A549 (cell line): ENCODE results near the gene OAS3.

Experiments
- EHMT2 ChIP-seq: fragments of 200-600 bp; sonication (generic); IDR thresholded peaks from 2 replicates; pipeline ENCODE4 v1.6.1; 2016; ENCODE audit warnings: antibody characterized with exemption, low read depth, mild to moderate bottlenecking, moderate library complexity
- JUNB ChIP-seq: fragments of >200 bp; sonication (Bioruptor Twin); formaldehyde crosslinking; IDR thresholded peaks from 2 replicates; pipeline ENCODE4 v1.6.1; 2016
- MAFK ChIP-seq: fragments of 450-650 bp; IDR thresholded peaks from 2 replicates; pipeline ENCODE4 v1.6.1; 2014; ENCODE audit not compliant: partially characterized antibody
- POLR2A ChIP-seq: IDR thresholded peaks from 2 replicates; pipeline ENCODE4 v1.6.1; 2012; ENCODE audit warnings: mild to moderate bottlenecking, low read length
- RFX5 ChIP-seq: fragments of 450-650 bp; IDR thresholded peaks from 2 replicates; pipeline ENCODE4 v1.7.1; 2014; ENCODE audit warnings: antibody characterized with exemption, mild to moderate bottlenecking, moderate library complexity
- RNF2 ChIP-seq: fragments of 200-600 bp; sonication (generic); IDR thresholded peaks from 2 replicates; pipeline ENCODE4 v1.6.1; 2016; ENCODE audit warnings: low read depth, mild to moderate bottlenecking, antibody characterized with exemption, moderate library complexity, borderline replicate concordance
- TF ChIP-seq, protein P1 (sequence below): IDR thresholded peaks from 2 replicates; pipeline ENCODE4 v1.6.1; 2012
- TF ChIP-seq, protein P2 (sequence below): fragments of >200 bp; sonication (Bioruptor Twin); formaldehyde crosslinking; IDR thresholded peaks from 3 replicates; pipeline ENCODE4 v1.5.1; 2016

DNA sequence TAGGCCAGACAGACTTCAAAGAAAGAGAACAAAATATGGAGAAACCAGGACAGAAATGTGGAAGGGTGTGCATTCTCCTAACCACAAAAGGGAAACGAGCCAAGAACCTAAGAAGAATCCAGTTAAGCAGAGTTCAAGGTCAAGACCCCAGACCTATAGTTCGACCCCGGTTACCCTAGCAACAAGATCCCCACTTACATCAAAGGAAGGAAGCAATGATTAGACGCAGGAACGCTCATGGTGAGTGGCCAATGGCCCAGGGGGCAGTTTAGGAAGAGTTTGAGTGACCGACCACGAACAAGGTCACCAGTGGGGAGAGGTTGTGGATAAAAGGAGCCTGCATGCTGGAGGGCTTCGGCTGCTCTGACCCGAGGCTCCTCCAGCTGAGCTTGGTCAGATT, 76.3 kb downstream of the OAS3 start:
- TF ChIP-seq JUNB (no peak), RFX5 (no peak), POLR2A (no peak), RNF2 (no peak), MAFK (no peak), EHMT2 (no peak)
- TF ChIP-seq, protein P1, sequence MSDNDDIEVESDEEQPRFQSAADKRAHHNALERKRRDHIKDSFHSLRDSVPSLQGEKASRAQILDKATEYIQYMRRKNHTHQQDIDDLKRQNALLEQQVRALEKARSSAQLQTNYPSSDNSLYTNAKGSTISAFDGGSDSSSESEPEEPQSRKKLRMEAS, result no peak
- TF ChIP-seq, protein P2, sequence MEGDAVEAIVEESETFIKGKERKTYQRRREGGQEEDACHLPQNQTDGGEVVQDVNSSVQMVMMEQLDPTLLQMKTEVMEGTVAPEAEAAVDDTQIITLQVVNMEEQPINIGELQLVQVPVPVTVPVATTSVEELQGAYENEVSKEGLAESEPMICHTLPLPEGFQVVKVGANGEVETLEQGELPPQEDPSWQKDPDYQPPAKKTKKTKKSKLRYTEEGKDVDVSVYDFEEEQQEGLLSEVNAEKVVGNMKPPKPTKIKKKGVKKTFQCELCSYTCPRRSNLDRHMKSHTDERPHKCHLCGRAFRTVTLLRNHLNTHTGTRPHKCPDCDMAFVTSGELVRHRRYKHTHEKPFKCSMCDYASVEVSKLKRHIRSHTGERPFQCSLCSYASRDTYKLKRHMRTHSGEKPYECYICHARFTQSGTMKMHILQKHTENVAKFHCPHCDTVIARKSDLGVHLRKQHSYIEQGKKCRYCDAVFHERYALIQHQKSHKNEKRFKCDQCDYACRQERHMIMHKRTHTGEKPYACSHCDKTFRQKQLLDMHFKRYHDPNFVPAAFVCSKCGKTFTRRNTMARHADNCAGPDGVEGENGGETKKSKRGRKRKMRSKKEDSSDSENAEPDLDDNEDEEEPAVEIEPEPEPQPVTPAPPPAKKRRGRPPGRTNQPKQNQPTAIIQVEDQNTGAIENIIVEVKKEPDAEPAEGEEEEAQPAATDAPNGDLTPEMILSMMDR, result no peak
